CD4-positive, alpha-beta T cell treated with Interleukin-17A for 4 hours (primary cell): ENCODE results near the gene CYP8B1.
"Not testable (repeated sequence)": the region's sequence is repeated elsewhere in the genome, so short reads cannot be mapped to it uniquely, and the experiment has no call there.

ENCODE experiments used
- DNase-seq: peaks from one replicate; pipeline ENCODE4 v3.0.0-alpha.2; 2020; ENCODE audit warnings: mixed read lengths

Gene CYP8B1

GRCh38 chr3:42883251-42883930, 7.7 kb upstream of the CYP8B1 start:
- not testable (repeated sequence) for DNase-seq

GRCh38 chr3:42880601-42881451, 5.1 kb upstream of the CYP8B1 start:
- DNase-seq: peak; percentile 90

GRCh38 chr3:42880183-42880582, 4.5 kb upstream of the CYP8B1 start:
- peak; percentile 6 for DNase-seq

GRCh38 chr3:42877881-42878280, 2.2 kb upstream of the CYP8B1 start:
- no peak for DNase-seq

GRCh38 chr3:42876940-42877720, 1.5 kb upstream of the CYP8B1 start:
- DNase-seq: no peak

GRCh38 chr3:42876401-42876800, 722 bp upstream of the CYP8B1 start:
- no peak for DNase-seq

- no peak for DNase-seq
These were observed 930 bp downstream of the CYP8B1 start for GRCh38 chr3:42874749-42875148.

GRCh38 chr3:42873221-42873982, 2.3 kb downstream of the CYP8B1 start:
- no peak for DNase-seq

GRCh38 chr3:42872718-42873117, 3.0 kb downstream of the CYP8B1 start:
- no peak for DNase-seq

GRCh38 chr3:42871592-42872196, 4.0 kb downstream of the CYP8B1 start:
- DNase-seq: no peak

GRCh38 chr3:42868841-42869240, 6.8 kb downstream of the CYP8B1 start:
- no peak for DNase-seq

- no peak for DNase-seq
These were observed 8.5 kb downstream of the CYP8B1 start for GRCh38 chr3:42867138-42867537.

- no peak for DNase-seq
These were observed 10.4 kb downstream of the CYP8B1 start for GRCh38 chr3:42865256-42865655.

- DNase-seq: no peak
These were observed 11.2 kb downstream of the CYP8B1 start for GRCh38 chr3:42864321-42864950.

- no peak for DNase-seq
These were observed 19.1 kb downstream of the CYP8B1 start for GRCh38 chr3:42856544-42856943.

GRCh38 chr3:42855547-42856380, 19.9 kb downstream of the CYP8B1 start:
- DNase-seq: no peak

- DNase-seq: no peak
These were observed 20.5 kb downstream of the CYP8B1 start for GRCh38 chr3:42855219-42855546.

GRCh38 chr3:42853739-42854302, 21.9 kb downstream of the CYP8B1 start:
- DNase-seq: no peak

GRCh38 chr3:42853056-42853455, 22.6 kb downstream of the CYP8B1 start:
- no peak for DNase-seq

- no peak for DNase-seq
These were observed 23.2 kb downstream of the CYP8B1 start for GRCh38 chr3:42852441-42852840.
